Spinal cord (tissue), 10 donors: ENCODE measurements around the gene IRF2BP2. TPM values are rescaled to one million over a fixed set of nuclear protein-coding genes. Genes with fewer than 3 reads are reported as not detected.

Source experiments
- DNase-seq, 6 donors: peaks; one replicate each; pipeline versions ENCODE4 v3.0.0 to v3.0.0-alpha.2; 2013 to 2015; ENCODE audit warnings: low spot score in 6 of 6, low read depth in 4 of 6
- H3K27ac ChIP-seq: one replicate; pipeline ENCODE4 v1.5.1; 2013; ENCODE audit warnings: low read depth, low read length, control low read depth
- H3K27me3 ChIP-seq: one replicate; pipeline ENCODE4 v1.6.1; 2013; ENCODE audit warnings: low read length; ENCODE audit not compliant: control insufficient read depth, insufficient read depth
- H3K36me3 ChIP-seq: one replicate; pipeline ENCODE4 v1.6.1; 2013; ENCODE audit warnings: low read length; ENCODE audit not compliant: control insufficient read depth, insufficient read depth
- H3K4me1 ChIP-seq: one replicate; pipeline ENCODE4 v1.6.1; 2013; ENCODE audit warnings: low read length; ENCODE audit not compliant: control insufficient read depth, insufficient read depth
- H3K4me3 ChIP-seq: one replicate; pipeline ENCODE4 v1.5.1; 2013; ENCODE audit warnings: low read depth, low read length, control low read depth
- H3K9me3 ChIP-seq: one replicate; pipeline ENCODE4 v1.6.1; 2013; ENCODE audit warnings: low read length; ENCODE audit not compliant: control insufficient read depth, insufficient read depth
- WGBS: methylation state at CpG from one replicate; pipeline ENCODE4 v1.1.5; 2013; ENCODE audit warnings: missing lambda C conversion rate; ENCODE audit not compliant: insufficient coverage; 5-methylcytosine and 5-hydroxymethylcytosine counted together
- long read RNA-seq, 4 donors: transcript quantifications; one replicate each; lab custom pipeline, GENCODE V29; 2026
- polyA plus RNA-seq, 2 donors: library from polyadenylated mRNA; unstranded; fragments of 120-200 nt; gene quantifications; one replicate each; pipeline ENCODE4 v1.2.1, GENCODE V29; 2013; ENCODE audit not compliant: insufficient read length in 2 of 2
- total RNA-seq, 2 donors: library from RNA; depleted of rRNA in 1 of 2; stranded (reverse); fragments of 120-200 nt in 1 of 2; fragments of >200 nt in 1 of 2; gene quantifications; one replicate each; pipeline versions ENCODE4 v1.2.3 to v1.2.4, GENCODE V29; 2013 to 2014
- donor health status: healthy.

The IRF2BP2 gene
- 100 to 1,000 TPM in 1 of 2 donors, 10 to 100 TPM in 1; 98.7 to 101 TPM for total RNA-seq
- 100 to 1,000 TPM; 105 TPM for polyA plus RNA-seq
- long read RNA-seq, donor 1, full-length matches to known transcripts: 28 of 61 reads
- long read RNA-seq, donor 1, partial matches to known transcripts: 33 of 61 reads
- long read RNA-seq, donor 1, other reads (novel, unspliced or antisense): 0 of 61 reads
- long read RNA-seq, donor 2, full-length matches to known transcripts: 9 of 9 reads
- long read RNA-seq, donor 2, partial matches to known transcripts: 0 of 9 reads
- long read RNA-seq, donor 2, other reads (novel, unspliced or antisense): 0 of 9 reads
- long read RNA-seq, donor 3, full-length matches to known transcripts: 6 of 30 reads
- long read RNA-seq, donor 3, partial matches to known transcripts: 24 of 30 reads
- long read RNA-seq, donor 3, other reads (novel, unspliced or antisense): 0 of 30 reads
- long read RNA-seq, donor 4, full-length matches to known transcripts: 22 of 22 reads
- long read RNA-seq, donor 4, partial matches to known transcripts: 0 of 22 reads
- long read RNA-seq, donor 4, other reads (novel, unspliced or antisense): 0 of 22 reads

DNA sequence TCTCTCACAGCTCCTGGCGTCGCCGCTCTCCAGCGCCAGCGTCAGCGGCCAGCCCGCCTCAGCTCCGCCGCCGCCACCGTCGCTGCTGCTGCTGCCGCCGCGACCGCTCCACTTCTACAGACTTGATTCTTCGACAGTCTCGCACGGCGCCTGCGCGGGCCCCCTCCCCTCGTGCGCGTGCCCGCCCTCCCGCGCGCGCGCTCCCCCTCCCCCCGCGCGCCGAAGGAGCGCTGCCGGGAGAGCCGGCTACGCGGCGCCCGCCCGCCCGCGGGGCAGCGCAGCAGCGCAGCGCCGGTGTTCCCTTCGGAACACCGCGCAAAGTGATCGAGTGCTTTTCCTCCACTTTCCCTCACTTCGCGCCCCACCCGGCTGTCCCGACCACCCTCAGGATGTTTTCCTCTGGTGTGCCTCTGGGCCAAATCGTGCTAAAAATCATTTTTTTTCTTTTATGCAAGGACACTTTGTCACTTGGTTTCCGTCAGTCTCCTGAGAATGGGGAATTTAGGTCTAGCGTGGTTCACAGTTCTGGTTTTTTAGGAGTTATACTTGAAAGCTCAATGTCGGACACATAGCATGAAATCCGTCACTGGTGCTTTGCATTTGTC, at the start of gene IRF2BP2:
Gene IRF2BP2, minus strand, starts transcription at position 118 of the 605 bp plus-strand sequence. CDS start 684 bp downstream, outside the sequence.
- WGBS: 0% methylated on average over 60 of the region's 62 CpGs
- DNase-seq: peak in 3 of 6 donors; percentile 81 to 97 (median 95)

DNA sequence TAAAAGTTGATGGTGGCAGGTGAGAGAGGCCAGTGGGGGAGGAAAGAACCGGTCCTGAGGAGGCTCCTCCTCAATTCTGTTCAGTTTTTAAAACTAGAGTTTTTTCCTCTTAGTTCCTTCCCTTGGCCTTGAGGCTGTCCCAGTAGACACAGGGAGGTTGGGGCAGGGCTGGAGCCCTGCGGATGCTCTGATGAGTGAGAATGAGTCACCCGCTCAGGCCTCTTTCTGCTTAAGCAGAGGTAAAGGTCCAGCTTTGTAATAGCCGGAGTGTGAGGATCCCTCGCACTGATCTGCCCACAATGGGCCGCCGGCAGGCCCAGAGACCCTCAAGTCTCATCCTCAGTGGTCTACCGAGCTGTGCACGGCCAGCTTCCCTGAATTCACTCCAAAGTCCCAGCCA, 49.6 kb upstream of the IRF2BP2 start:
- no peak overlapping the region for H3K27ac ChIP-seq

More for the DNA sequence above, at the start of gene IRF2BP2:
- no peaks in the 10 kb centered on the region for H3K9me3 ChIP-seq
- H3K27ac ChIP-seq: peak within 1 kb of the TSS; percentile 100
- no peaks in the 10 kb centered on the region for H3K27me3 ChIP-seq
- H3K4me1 ChIP-seq: peaks cover 36% of the 10 kb centered on the region
- H3K36me3 ChIP-seq: peaks cover 12% of the 10 kb centered on the region
- peak within 1 kb of the TSS; percentile 79 for H3K4me3 ChIP-seq

DNA sequence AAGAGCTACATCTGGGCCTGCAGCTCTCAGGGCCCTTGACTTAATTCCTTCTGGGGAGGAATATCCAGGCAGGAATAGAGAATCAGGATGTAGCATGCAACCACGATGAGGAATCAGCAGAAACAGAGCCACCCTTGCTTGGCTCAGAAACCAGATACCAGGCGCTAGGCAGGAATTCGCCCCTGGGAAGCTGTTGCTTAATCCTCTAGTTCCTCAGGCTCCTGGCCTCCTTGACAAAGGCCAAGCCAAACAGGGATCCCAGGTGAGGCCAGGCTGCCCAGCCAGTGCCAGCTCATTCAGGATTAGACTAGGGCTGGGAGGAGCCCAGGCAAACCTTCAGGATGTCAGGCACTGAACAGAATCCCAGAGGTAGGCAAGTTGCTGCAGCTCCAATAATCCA, 48.2 kb upstream of the IRF2BP2 start:
- H3K4me3 ChIP-seq: no peak overlapping the region
- no peak for DNase-seq
- no peaks in the 10 kb centered on the region for H3K36me3 ChIP-seq
- H3K27me3 ChIP-seq: no peaks in the 10 kb centered on the region
- H3K9me3 ChIP-seq: no peaks in the 10 kb centered on the region
- 93% methylated on average over 3 of the region's 3 CpGs for WGBS
- H3K27ac ChIP-seq: no peak overlapping the region
- H3K4me1 ChIP-seq: peaks cover 5% of the 10 kb centered on the region

More for the DNA sequence above, 49.6 kb upstream of the IRF2BP2 start:
- DNase-seq: no peak
- Histone ChIP-seq H3K27me3 (no peaks in the 10 kb centered on the region), H3K36me3 (no peaks in the 10 kb centered on the region), H3K9me3 (no peaks in the 10 kb centered on the region), H3K4me1 (peaks cover 5% of the 10 kb centered on the region), H3K4me3 (no peak overlapping the region)
- 99% methylated on average over 6 of the region's 9 CpGs for WGBS

DNA sequence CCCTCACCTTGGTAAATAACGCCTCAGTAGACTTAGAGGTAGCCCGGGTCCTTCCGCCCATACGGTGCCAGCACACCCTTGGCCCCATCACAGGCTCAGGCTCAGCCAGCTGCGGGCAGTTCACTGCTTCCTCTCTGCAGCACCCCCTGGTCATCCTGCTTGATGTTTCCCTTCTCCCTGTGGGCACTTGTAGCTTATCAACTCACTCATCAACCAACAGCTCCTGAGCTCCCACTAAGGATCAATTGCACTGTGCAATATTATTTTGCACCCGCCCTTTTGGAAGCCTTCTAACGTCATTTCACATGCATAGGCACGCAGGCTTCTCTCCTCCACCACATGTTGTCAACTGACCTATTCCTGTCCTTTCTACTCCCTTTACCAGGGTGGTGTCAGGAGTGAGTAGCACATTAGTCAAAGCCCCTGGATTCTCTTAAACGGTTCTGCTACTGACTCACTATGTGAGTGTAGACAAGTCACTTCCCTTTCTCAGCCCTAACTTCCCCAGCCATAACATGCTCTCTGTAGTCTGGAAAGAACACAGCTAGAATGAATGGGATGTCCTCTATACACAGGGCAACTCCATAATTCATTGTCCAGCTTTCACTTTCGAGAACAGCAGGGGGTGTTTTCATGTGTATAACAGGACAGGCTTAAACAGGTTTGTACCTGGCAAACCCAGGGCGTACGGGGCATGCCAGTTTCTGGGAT, 47.1 kb upstream of the IRF2BP2 start:
- no peak for DNase-seq
- WGBS: 79% methylated on average over 7 of the region's 12 CpGs
- Histone ChIP-seq H3K27me3 (no peaks in the 10 kb centered on the region), H3K4me3 (no peak overlapping the region), H3K36me3 (no peaks in the 10 kb centered on the region), H3K4me1 (peaks cover 5% of the 10 kb centered on the region), H3K27ac (no peak overlapping the region), H3K9me3 (no peaks in the 10 kb centered on the region)

DNA sequence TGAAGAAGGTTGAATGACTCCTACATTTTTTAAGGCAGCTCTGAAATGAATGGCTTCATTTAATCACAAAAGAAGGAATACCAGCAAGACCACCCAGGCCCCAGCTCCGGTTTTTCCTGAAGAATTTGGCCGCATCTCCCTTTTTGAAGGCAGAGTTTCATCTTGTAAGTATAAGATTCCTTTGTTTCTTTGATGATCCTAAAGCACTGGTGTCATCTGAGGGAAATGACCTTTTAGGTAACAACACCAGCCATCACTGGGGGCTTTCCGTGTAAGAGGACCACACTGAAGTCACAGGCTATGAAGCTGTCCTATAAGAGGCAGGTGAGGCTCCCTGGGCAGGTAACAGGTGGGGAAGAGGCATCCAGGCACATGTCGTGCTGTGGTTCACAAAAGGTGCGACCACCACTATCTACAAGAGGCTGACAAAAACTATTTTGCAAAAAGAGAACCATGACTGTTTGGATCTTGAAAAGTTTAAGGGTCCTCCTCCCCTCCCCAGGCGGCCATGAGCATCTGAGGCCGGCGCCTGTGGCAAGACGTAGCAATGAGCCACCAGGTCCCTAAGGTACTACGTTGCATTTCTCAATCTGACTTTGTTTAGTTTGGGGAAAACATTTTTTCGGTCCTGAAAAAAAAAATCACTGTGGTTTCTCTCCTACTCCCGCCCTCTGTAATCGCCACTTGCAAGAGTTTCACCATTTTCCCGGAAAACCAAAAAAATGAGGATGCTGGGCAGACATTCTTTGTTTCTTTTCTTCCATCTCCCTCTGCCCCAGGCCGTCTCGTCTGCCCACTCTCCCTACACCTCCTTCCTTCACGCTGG, 46.3 kb upstream of the IRF2BP2 start:
- DNase-seq: no peak
- Histone ChIP-seq H3K27me3 (no peaks in the 10 kb centered on the region), H3K4me1 (peaks cover 5% of the 10 kb centered on the region), H3K36me3 (no peaks in the 10 kb centered on the region), H3K27ac (no peak overlapping the region), H3K4me3 (no peak overlapping the region), H3K9me3 (no peaks in the 10 kb centered on the region)
- 89% methylated on average over 9 of the region's 17 CpGs for WGBS

DNA sequence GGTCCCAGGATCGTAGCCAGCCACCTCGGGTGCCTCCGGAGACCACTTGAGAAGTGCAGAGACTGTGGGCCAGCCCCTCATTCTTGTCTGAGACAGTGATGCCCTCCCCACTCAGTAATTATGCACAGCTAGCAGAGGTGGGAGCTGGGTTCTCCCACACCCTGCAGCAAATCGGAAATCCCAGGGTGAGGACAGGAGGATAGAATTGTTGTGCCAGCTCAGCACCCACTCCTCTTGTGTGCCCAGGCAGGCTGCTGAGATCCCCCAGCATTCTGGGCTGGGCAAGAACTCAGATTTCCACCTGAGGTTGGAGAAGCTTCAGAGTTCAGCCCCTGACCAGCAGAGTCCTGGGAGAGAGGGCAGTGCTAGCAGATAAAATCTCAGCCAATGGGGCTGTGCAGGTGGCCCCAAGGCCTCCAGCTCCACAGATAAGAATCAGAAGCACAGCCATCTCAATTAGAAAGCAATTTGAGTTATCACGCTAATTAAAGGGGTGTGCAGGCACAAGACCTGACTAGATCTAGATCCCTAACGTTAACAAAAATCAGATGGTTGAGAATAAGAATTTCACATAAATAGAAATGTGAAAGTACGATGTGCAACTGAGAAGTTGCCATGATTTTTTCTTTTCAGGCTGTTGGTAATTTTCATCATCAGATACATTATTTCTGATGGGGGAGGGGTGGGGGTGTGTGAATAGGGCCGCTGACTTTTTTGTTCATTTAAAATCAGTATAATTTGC, 45.5 kb upstream of the IRF2BP2 start:
- no peak overlapping the region for H3K27ac ChIP-seq
- no peaks in the 10 kb centered on the region for H3K27me3 ChIP-seq
- peaks cover 5% of the 10 kb centered on the region for H3K4me1 ChIP-seq
- WGBS: 68% methylated on average over 4 of the region's 8 CpGs
- H3K4me3 ChIP-seq: no peak overlapping the region
- H3K9me3 ChIP-seq: no peaks in the 10 kb centered on the region
- DNase-seq: no peak
- no peaks in the 10 kb centered on the region for H3K36me3 ChIP-seq

DNA sequence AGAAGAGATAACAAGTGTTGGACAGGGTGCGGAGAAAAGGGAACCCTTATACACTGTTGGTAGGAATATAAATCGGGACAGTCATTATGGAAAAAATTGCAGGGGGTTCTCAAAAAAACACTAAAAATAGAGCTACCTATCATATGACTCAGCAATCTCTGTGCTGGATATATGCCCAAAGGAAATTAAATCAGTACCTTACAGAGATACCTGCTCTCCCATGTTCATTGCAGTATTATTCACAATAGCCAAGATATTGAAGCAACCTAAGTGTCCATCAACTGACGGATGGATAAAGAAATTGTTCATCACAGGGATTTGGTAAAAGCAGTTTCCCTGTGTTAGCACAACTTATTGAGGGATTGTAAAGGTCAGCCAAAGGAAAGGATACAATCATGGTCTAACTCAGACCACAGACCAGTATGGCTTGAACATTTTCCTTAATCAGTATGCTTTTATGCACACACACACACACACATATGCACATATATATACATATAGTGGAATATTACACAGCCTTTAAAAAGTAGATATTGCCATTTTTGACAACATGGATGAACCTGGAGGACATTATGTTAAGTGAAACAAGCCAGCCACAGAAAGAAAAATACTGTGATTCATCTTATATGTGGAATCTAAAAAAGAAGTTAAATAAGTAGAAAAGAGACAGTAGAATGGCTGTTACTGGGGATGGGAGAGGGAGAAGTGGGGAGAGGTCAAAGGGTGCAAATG, 44.2 kb upstream of the IRF2BP2 start:
- H3K36me3 ChIP-seq: no peaks in the 10 kb centered on the region
- WGBS: no CpG with 5 or more reads among the region's 3 CpGs
- no peak overlapping the region for H3K4me3 ChIP-seq
- no peak for DNase-seq
- H3K4me1 ChIP-seq: peaks cover 5% of the 10 kb centered on the region
- no peak overlapping the region for H3K27ac ChIP-seq
- no peaks in the 10 kb centered on the region for H3K27me3 ChIP-seq
- no peaks in the 10 kb centered on the region for H3K9me3 ChIP-seq

DNA sequence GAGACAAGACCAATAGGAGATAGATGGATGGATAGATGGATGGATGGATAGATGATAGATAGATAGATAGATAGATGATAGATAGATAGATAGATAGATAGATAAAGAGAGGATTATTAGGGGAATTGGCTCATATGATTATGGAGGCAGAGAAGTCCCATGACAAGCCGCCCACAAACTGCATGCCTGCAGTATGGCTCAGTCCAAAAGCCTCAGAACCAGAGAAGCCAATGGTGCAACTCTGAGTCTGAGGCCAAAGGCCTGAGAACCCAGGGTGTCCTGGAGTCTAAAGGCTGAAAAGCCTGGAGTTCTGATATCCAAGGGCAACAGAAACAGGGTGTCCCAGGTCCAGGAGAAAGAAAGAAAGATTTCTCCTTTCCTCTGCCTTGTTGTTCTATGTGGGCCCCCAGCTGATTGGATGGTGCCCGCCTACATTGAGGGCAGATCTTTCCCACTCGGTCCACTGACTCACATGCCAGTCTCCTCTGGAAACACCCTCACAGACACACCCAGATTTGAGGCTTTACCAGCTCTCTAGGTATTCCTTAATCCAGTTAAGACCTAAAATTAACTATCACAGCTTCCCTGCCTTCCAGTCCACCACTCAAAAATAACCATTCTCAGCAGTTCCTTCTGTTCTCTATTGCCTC, 39.6 kb upstream of the IRF2BP2 start:
- Histone ChIP-seq H3K4me3 (no peak overlapping the region), H3K9me3 (no peaks in the 10 kb centered on the region), H3K27ac (no peak overlapping the region), H3K36me3 (no peaks in the 10 kb centered on the region), H3K4me1 (no peaks in the 10 kb centered on the region), H3K27me3 (no peaks in the 10 kb centered on the region)
- DNase-seq: peak in 1 of 6 donors; percentile 27
- WGBS: 91% methylated on average over 3 of the region's 3 CpGs
